GM12878 (cell line): ENCODE results near the gene TBC1D5. TPM values are rescaled to one million over a fixed set of nuclear protein-coding genes. Genes with fewer than 3 reads are reported as not detected.

Experiments used
- ATAC-seq: fragments of 200-7000 bp; cut with Tn5 transposase; 3 replicates; pipeline ENCODE4 v1.9.1; 2020; ENCODE audit warnings: mild to moderate bottlenecking, moderate library complexity
- BruUV-seq: library from RNA; stranded (reverse); fragments of 400-500 nt; replicated peaks from 2 replicates; lab custom pipeline; 2021; lab: Mats Ljungman, UMichigan
- CTCF ChIA-PET: fragments of 300-600 bp; sonication (Branson Sonifier 250); formaldehyde crosslinking; extraction: SDS; loops from one replicate; lab custom pipeline; 2021; ENCODE audit warnings: inconsistent platforms; lab: Yijun Ruan, JAX
- POLR2A ChIA-PET: fragments of 350-600 bp; formaldehyde crosslinking; extraction: SDS; loops from one replicate; lab custom pipeline; 2021; ENCODE audit warnings: inconsistent platforms; lab: Charles Lee
- RAD21 ChIA-PET: fragments of 300-600 bp; sonication (Branson Sonifier 250); formaldehyde crosslinking; loops from one replicate; lab custom pipeline; 2023; ENCODE audit warnings: antibody characterized with exemption; ENCODE audit not compliant: unreplicated experiment; lab: Charles Lee
- SMC1A ChIA-PET: fragments of 300-600 bp; sonication (Branson Sonifier 250); formaldehyde crosslinking; loops from one replicate; lab custom pipeline; 2023; ENCODE audit not compliant: unreplicated experiment, uncharacterized antibody; lab: Charles Lee
- DNase-seq: peaks from one replicate; pipeline ENCODE4 v3.0.0-alpha.2; 2011; ENCODE audit warnings: low read depth, low spot score
- FAIRE-seq: peaks from 3 replicates; lab custom pipeline; 2011; peaks lifted over from hg19 to GRCh38; lab: Jason Lieb, UNC
- H2AFZ ChIP-seq: 2 replicates; pipeline ENCODE4 v1.6.0; 2011; ENCODE audit warnings: low read depth, low read length, control low read depth; ENCODE audit not compliant: control insufficient read depth
- H3K27ac ChIP-seq: 2 replicates; pipeline ENCODE4 v1.5.1; 2011; ENCODE audit warnings: control low read depth; ENCODE audit not compliant: control insufficient read depth, insufficient read depth
- H3K27me3 ChIP-seq, 2 experiments: replicated peaks in 1 of 2; 2 replicates each; pipeline versions ENCODE4 v1.6.0 to v1.6.1; 2011; ENCODE audit warnings: low read length in 1 of 2; ENCODE audit not compliant: control insufficient read depth in 2 of 2, insufficient read depth in 2 of 2
- H3K36me3 ChIP-seq, 2 experiments: 2 replicates each; pipeline ENCODE4 v1.5.1; 2011; ENCODE audit warnings: low read length in 1 of 2; ENCODE audit not compliant: control insufficient read depth in 2 of 2, insufficient read depth in 2 of 2
- H3K4me1 ChIP-seq: 2 replicates; pipeline ENCODE4 v1.6.1; 2011; ENCODE audit warnings: mild to moderate bottlenecking, low read length, moderate library complexity, mixed read lengths; ENCODE audit not compliant: control insufficient read depth, insufficient read depth
- H3K4me2 ChIP-seq: 2 replicates; pipeline ENCODE4 v1.6.0; 2011; ENCODE audit warnings: control low read depth; ENCODE audit not compliant: control insufficient read depth, insufficient read depth
- H3K4me3 ChIP-seq: fragments of 200-600 bp; sonication (generic); 2 replicates; pipeline ENCODE4 v1.5.1; 2016
- H3K79me2 ChIP-seq: 2 replicates; pipeline ENCODE4 v1.6.0; 2011; ENCODE audit warnings: low read length; ENCODE audit not compliant: control insufficient read depth, insufficient read depth
- H3K9ac ChIP-seq: 2 replicates; pipeline ENCODE4 v1.8.0; 2011; ENCODE audit warnings: low read length, control low read depth, mixed read lengths; ENCODE audit not compliant: control insufficient read depth, insufficient read depth
- H3K9me3 ChIP-seq: replicated peaks from 3 replicates; pipeline ENCODE4 v1.5.1; 2011; ENCODE audit warnings: mild to moderate bottlenecking, low read length; ENCODE audit not compliant: control insufficient read depth, insufficient read depth
- H4K20me1 ChIP-seq: 2 replicates; pipeline ENCODE4 v1.6.0; 2011; ENCODE audit not compliant: control insufficient read depth, insufficient read depth
- CHD1 ChIP-seq: IDR thresholded peaks from 2 replicates; pipeline ENCODE4 v1.6.1; 2012; ENCODE audit warnings: low read depth, low read length, improper control_type of control experiment
- ESRRA ChIP-seq: IDR thresholded peaks from 2 replicates; pipeline ENCODE4 v1.6.1; 2012; ENCODE audit warnings: mild to moderate bottlenecking, low read length, improper control_type of control experiment
- HDAC2 ChIP-seq: fragments of 200-600 bp; sonication (generic); IDR thresholded peaks from 2 replicates; pipeline ENCODE4 v1.6.1; 2017
- KAT2A ChIP-seq: conservative IDR thresholded peaks from 2 replicates; pipeline ENCODE4 v1.6.1; 2011; ENCODE audit warnings: low read depth, low read length; ENCODE audit not compliant: control insufficient read depth
- MAX ChIP-seq: IDR thresholded peaks from 2 replicates; pipeline ENCODE4 v1.6.1; 2012; ENCODE audit warnings: low read depth, low read length, improper control_type of control experiment
- MEF2B ChIP-seq: fragments of 450-650 bp; IDR thresholded peaks from 2 replicates; pipeline ENCODE4 v1.6.1; 2018; ENCODE audit warnings: mild to moderate bottlenecking, moderate library complexity; ENCODE audit not compliant: partially characterized antibody, poor library complexity, severe bottlenecking
- MXI1 ChIP-seq: fragments of 150-350 bp; IDR thresholded peaks from 2 replicates; pipeline ENCODE4 v1.6.1; 2011; ENCODE audit warnings: low read depth, mild to moderate bottlenecking, inconsistent platforms, low read length, improper control_type of control experiment
- NKRF ChIP-seq: fragments of 450-650 bp; conservative IDR thresholded peaks from 2 replicates; pipeline ENCODE4 v1.6.1; 2017; ENCODE audit warnings: mild to moderate bottlenecking, moderate library complexity
- NR2C1 ChIP-seq: fragments of 450-650 bp; IDR thresholded peaks from 2 replicates; pipeline ENCODE4 v1.6.1; 2017; ENCODE audit warnings: antibody characterized with exemption, mild to moderate bottlenecking, moderate library complexity
- PRDM15 ChIP-seq: fragments of 450-650 bp; formaldehyde crosslinking; IDR thresholded peaks from 2 replicates; pipeline ENCODE4 v1.4.0; 2020; ENCODE audit warnings: mild to moderate bottlenecking, moderate library complexity
- SIX5 ChIP-seq: IDR thresholded peaks from 2 replicates; pipeline ENCODE4 v1.6.1; 2011; ENCODE audit warnings: mild to moderate bottlenecking, low read depth, low read length, moderate library complexity; ENCODE audit not compliant: severe bottlenecking
- ZBTB11 ChIP-seq: fragments of 450-650 bp; formaldehyde crosslinking; IDR thresholded peaks from 2 replicates; pipeline ENCODE4 v1.5.0; 2022; ENCODE audit warnings: mild to moderate bottlenecking, missing genetic modification characterization
- ZZZ3 ChIP-seq: IDR thresholded peaks from 2 replicates; pipeline ENCODE4 v1.6.1; 2011; ENCODE audit warnings: low read depth; ENCODE audit not compliant: control insufficient read depth, insufficient read length
- WGBS: methylation state at CpG from one replicate; pipeline ENCODE4 v1.1.6; 2016; ENCODE audit warnings: low lambda C conversion rate; ENCODE audit not compliant: insufficient replicate concordance, insufficient coverage; ENCODE audit errors: missing lambda C conversion rate; 5-methylcytosine and 5-hydroxymethylcytosine counted together
- in situ Hi-C: fragments of 300-500 bp; cut with MboI; formaldehyde crosslinking; loops from 9 replicates; pipeline ENCODE4 v1.14.3; 2018; ENCODE audit warnings: mixed read lengths
- intact Hi-C: fragments of 100-400 bp; cut with micrococcal nuclease; formaldehyde crosslinking; loops from one replicate; pipeline ENCODE4 v1.14.2; 2022; ENCODE audit not compliant: unreplicated experiment
- polyA plus RNA-seq, 11 experiments: library from polyadenylated mRNA; depleted of rRNA in 4 of 11; unstranded in 6 of 11; stranded (reverse) in 5 of 11; fragments of >200 nt; fragmentation: Nextera tagmentation in 4 of 11; fragmentation: Illumina TruSeq in 1 of 11; extraction: Ambion mirVana in 4 of 11; extraction: Trizol in 1 of 11; gene quantifications; 1 replicate in 1 of 11; 2 replicates in 10 of 11; pipeline versions ENCODE4 v1.2.1 to v1.2.3, GENCODE V29; 2011 to 2016; ENCODE audit warnings: inconsistent platforms in 2 of 11, missing spikeins in 2 of 11, low read depth in 1 of 11
- total RNA-seq, 4 experiments: library from RNA; depleted of rRNA in 3 of 4; stranded (reverse); fragments of >200 nt in 3 of 4; fragmentation: Illumina TruSeq in 1 of 4; extraction: Trizol in 1 of 4; gene quantifications; 2 replicates each; pipeline versions ENCODE4 v1.2.1 to v1.2.3, GENCODE V29; 2013 to 2021

TBC1D5 gene
- total and polyA plus RNA-seq, 10 of the 15 experiments (the other 5 are each of a cell fraction or from before 2014, with no cell fraction given), result 5.5 to 61.0 (median 43.8) TPM

- 100% methylated on average over 1 of the region's 1 CpG for WGBS
- Histone ChIP-seq H3K9ac (no peak overlapping the region), H4K20me1 (no peaks in the 10 kb centered on the region), H3K27me3 (no peaks in the 10 kb centered on the region), H3K4me2 (no peak overlapping the region), H3K4me1 (no peaks in the 10 kb centered on the region), H3K36me3 (no peaks in the 10 kb centered on the region; a peak in 1 of 4 replicates), H3K79me2 (no peaks in the 10 kb centered on the region), H3K9me3 (no peaks in the 10 kb centered on the region), H3K27ac (no peak overlapping the region), H2AFZ (no peak overlapping the region), H3K4me3 (no peak overlapping the region)
- intact Hi-C loops, result loop anchor here (5.0 kb wide), 1 partner anchor 290 kb away; no protein-coding TSS in a partner anchor
- RAD21 ChIA-PET, result interaction anchor here (1.0 to 2.6 kb wide), 2 partner anchors 191 to 289 kb away, joined by 4 to 24 read pairs; partner anchors contain the start of gene TBC1D5
- no peak for DNase-seq
- BruUV-seq, result no TSS peak
- no peak for FAIRE-seq
- SMC1A ChIA-PET, result interaction anchor here (0.7 to 1.9 kb wide), 6 partner anchors 10 to 289 kb away, joined by 3 to 12 read pairs (median 4); no protein-coding TSS in a partner anchor
- ATAC-seq, result no peak
- CTCF ChIA-PET, result interaction anchor here (1.0 to 3.3 kb wide), 9 partner anchors 9 to 290 kb away, joined by 3 to 22 read pairs (median 3); no protein-coding TSS in a partner anchor
- POLR2A ChIA-PET, result interaction anchor here (0.6 kb wide), 1 partner anchor 915 kb away, joined by 5 read pairs; no protein-coding TSS in a partner anchor
- in situ Hi-C loops, result no loop called here
- no peak for TF ChIP-seq ZBTB11 (CRISPR knock-in tag)
- no peak for TF ChIP-seq KAT2A
- TF ChIP-seq PRDM15 (CRISPR knock-in tag), result no peak
- TF ChIP-seq MEF2B, result no peak
- no peak for TF ChIP-seq MAX
- TF ChIP-seq NR2C1, result no peak
- no peak for TF ChIP-seq ZZZ3
- TF ChIP-seq NKRF, result no peak
- TF ChIP-seq CHD1, result no peak
- TF ChIP-seq ESRRA, result no peak
- no peak for TF ChIP-seq HDAC2
- TF ChIP-seq SIX5, result no peak
- TF ChIP-seq MXI1, result no peak
Measured at GRCh38 chr3:17551895-17552294, 190.5 kb downstream of the TBC1D5 start.
